ENCODE results near the gene ATG7. TPM values are rescaled to one million over a fixed set of nuclear protein-coding genes. Genes with fewer than 3 reads are reported as not detected.

Gene ATG7
- total RNA-seq, 1 experiment from 2014 or later = 29.3 TPM

GRCh38 chr3:11250902-11251806 is 21.0 kb upstream of the ATG7 start:
- no peaks in the 10 kb centered on the region for H3K27me3 ChIP-seq (ENCODE audit: insufficient read depth, low read length)
- DNase-seq (ENCODE audit: low read depth, low spot score) (no peak), ATAC-seq (no peak)
- TF ChIP-seq JUND (IDR thresholded peaks at IDR 0.05) = no peak
- TF ChIP-seq ZFX (IDR thresholded peaks at IDR 0.05) = no peak
- no peak for TF ChIP-seq SIN3A (IDR thresholded peaks at IDR 0.05; ENCODE audit: low read depth)
- no peak for TF ChIP-seq POLR2AphosphoS5 (IDR thresholded peaks at IDR 0.05; ENCODE audit: low read depth, low read length)
- no peak for TF ChIP-seq EZH2 (IDR thresholded peaks at IDR 0.05)
- no peak for TF ChIP-seq ATF3 (IDR thresholded peaks at IDR 0.05)
- no peak for TF ChIP-seq RAD21 (IDR thresholded peaks at IDR 0.05; ENCODE audit: low read depth)
- TF ChIP-seq SP1 (IDR thresholded peaks at IDR 0.05; ENCODE audit: low read depth) = no peak
- TF ChIP-seq YY1 (IDR thresholded peaks at IDR 0.05; ENCODE audit: extremely low read depth, insufficient replicate concordance, low read depth, low read length) = no peak
- TF ChIP-seq ELF1 (IDR thresholded peaks at IDR 0.05; ENCODE audit: borderline replicate concordance, low read depth) = no peak
- no peak for TF ChIP-seq CBX3 (IDR thresholded peaks at IDR 0.05; ENCODE audit: low read depth)
- no peak for TF ChIP-seq TCF7L2 (IDR thresholded peaks at IDR 0.05; ENCODE audit: borderline replicate concordance, extremely low read depth, insufficient read depth, insufficient read length)
- TF ChIP-seq SRF (IDR thresholded peaks at IDR 0.05; ENCODE audit: low read depth) = no peak
- TF ChIP-seq, protein P1, sequence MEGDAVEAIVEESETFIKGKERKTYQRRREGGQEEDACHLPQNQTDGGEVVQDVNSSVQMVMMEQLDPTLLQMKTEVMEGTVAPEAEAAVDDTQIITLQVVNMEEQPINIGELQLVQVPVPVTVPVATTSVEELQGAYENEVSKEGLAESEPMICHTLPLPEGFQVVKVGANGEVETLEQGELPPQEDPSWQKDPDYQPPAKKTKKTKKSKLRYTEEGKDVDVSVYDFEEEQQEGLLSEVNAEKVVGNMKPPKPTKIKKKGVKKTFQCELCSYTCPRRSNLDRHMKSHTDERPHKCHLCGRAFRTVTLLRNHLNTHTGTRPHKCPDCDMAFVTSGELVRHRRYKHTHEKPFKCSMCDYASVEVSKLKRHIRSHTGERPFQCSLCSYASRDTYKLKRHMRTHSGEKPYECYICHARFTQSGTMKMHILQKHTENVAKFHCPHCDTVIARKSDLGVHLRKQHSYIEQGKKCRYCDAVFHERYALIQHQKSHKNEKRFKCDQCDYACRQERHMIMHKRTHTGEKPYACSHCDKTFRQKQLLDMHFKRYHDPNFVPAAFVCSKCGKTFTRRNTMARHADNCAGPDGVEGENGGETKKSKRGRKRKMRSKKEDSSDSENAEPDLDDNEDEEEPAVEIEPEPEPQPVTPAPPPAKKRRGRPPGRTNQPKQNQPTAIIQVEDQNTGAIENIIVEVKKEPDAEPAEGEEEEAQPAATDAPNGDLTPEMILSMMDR (IDR thresholded peaks at IDR 0.05 in 2 of 3, conservative IDR thresholded peaks at IDR 0.05 in 1 of 3; ENCODE audit: borderline replicate concordance in 1 of 3, insufficient read depth in 1 of 3, low read depth in 2 of 3, low read length in 2 of 3) = no peak
- no peak for TF ChIP-seq POLR2A (IDR thresholded peaks at IDR 0.05; ENCODE audit: borderline replicate concordance, extremely low read depth, insufficient read depth, insufficient read length)
- no peak for TF ChIP-seq ZNF274 (IDR thresholded peaks at IDR 0.05; ENCODE audit: low read depth, low read length)
- H3K4me1 ChIP-seq (ENCODE audit: control insufficient read depth in 1 of 2, insufficient read depth in 2 of 2, low read length in 2 of 2) = peaks cover 0 to 11% of the 10 kb centered on the region in 2 experiments; a peak in 2 of 4 replicates
- H3K79me2 ChIP-seq (ENCODE audit: insufficient read depth, low read length) = no peaks in the 10 kb centered on the region
- H3K9me3 ChIP-seq (ENCODE audit: control insufficient read depth in 1 of 2, insufficient read depth in 1 of 2, low read depth in 1 of 2, low read length in 2 of 2) = no peaks in the 10 kb centered on the region
- no peak overlapping the region for H2AFZ ChIP-seq (ENCODE audit: low read depth, low read length, poor library complexity, severe bottlenecking)
- H3K9me2 ChIP-seq (ENCODE audit: insufficient read depth) = no peaks in the 10 kb centered on the region
- ChIA-PET RAD21 (ENCODE audit: low non-redundant PET in 1 of 2, low total read pairs in 2 of 2, uncharacterized antibody in 2 of 2, unreplicated experiment in 2 of 2) (no interaction called here), POLR2A (no interaction called here), CTCF (no interaction called here)
- H3K4me3 ChIP-seq (replicated peaks in 1 of 2; ENCODE audit: low read depth in 1 of 2, low read length in 2 of 2) = no peak overlapping the region
- intact Hi-C loops (cut with micrococcal nuclease) = no loop called here
- BruUV-seq (replicated peaks) = no TSS peak
- no peaks in the 10 kb centered on the region for H4K20me1 ChIP-seq (ENCODE audit: insufficient read depth)
- no peaks in the 10 kb centered on the region for H3K36me3 ChIP-seq (ENCODE audit: control insufficient read depth in 1 of 2, insufficient read depth in 2 of 2, low read length in 2 of 2)
- no peak overlapping the region for H3K27ac ChIP-seq (ENCODE audit: low read depth, low read length)
- no peak overlapping the region for H3K4me2 ChIP-seq (ENCODE audit: low read length)
- no peak overlapping the region for H3K9ac ChIP-seq (ENCODE audit: low read length)

Measured in HCT116 (cell line).